OCI-LY7 (cell line): ENCODE results near the gene NDC80. TPM values are rescaled to one million over a fixed set of nuclear protein-coding genes. Genes with fewer than 3 reads are reported as not detected.

Experiments
- BruUV-seq: library from RNA; stranded (reverse); fragments of 400-500 nt; replicated peaks from 2 replicates; lab custom pipeline; 2021; lab: Mats Ljungman, UMichigan
- CTCF ChIA-PET: fragments of 300-600 bp; sonication (Branson Sonifier 250); formaldehyde crosslinking; loops from one replicate; lab custom pipeline; 2022; ENCODE audit warnings: antibody characterized with exemption; ENCODE audit not compliant: unreplicated experiment; lab: Charles Lee
- POLR2A ChIA-PET: fragments of 300-600 bp; sonication (Branson Sonifier 250); formaldehyde crosslinking; loops from one replicate; lab custom pipeline; 2022; ENCODE audit warnings: antibody characterized with exemption; lab: Charles Lee
- DNase-seq: peaks from one replicate; pipeline ENCODE4 v3.0.0-alpha.2; 2015; ENCODE audit warnings: low spot score
- H2AFZ ChIP-seq: fragments of 200-600 bp; sonication (generic), shearing (Covaris generic); 2 replicates; pipeline ENCODE4 v1.6.1; 2014; ENCODE audit warnings: mild to moderate bottlenecking, antibody characterized with exemption, low read length, moderate library complexity
- H3K27ac ChIP-seq: fragments of 200-600 bp; sonication (generic); 2 replicates; pipeline ENCODE4 v1.5.1; 2014; ENCODE audit warnings: mixed run types, low read depth, mild to moderate bottlenecking, moderate library complexity, low read length, inconsistent platforms; ENCODE audit not compliant: poor library complexity, severe bottlenecking
- H3K36me3 ChIP-seq: fragments of 200-600 bp; sonication (generic); 2 replicates; pipeline ENCODE4 v1.6.1; 2014; ENCODE audit warnings: mild to moderate bottlenecking, antibody characterized with exemption, low read length, moderate library complexity, mixed read lengths; ENCODE audit not compliant: insufficient read depth
- H3K4me1 ChIP-seq: fragments of 200-600 bp; sonication (generic); 2 replicates; pipeline ENCODE4 v1.5.1; 2014; ENCODE audit warnings: mild to moderate bottlenecking, low read length; ENCODE audit not compliant: insufficient read depth, poor library complexity, severe bottlenecking
- H3K4me2 ChIP-seq: fragments of 200-600 bp; sonication (generic); 2 replicates; pipeline ENCODE4 v1.6.1; 2014; ENCODE audit warnings: mild to moderate bottlenecking, low read length
- H3K4me3 ChIP-seq: fragments of 200-600 bp; sonication (generic); 2 replicates; pipeline ENCODE4 v1.5.1; 2014; ENCODE audit warnings: mild to moderate bottlenecking, low read depth, low read length; ENCODE audit not compliant: poor library complexity, severe bottlenecking
- H3K79me2 ChIP-seq: fragments of 200-600 bp; sonication (generic); 2 replicates; pipeline ENCODE4 v1.6.1; 2016; ENCODE audit warnings: low read depth, mild to moderate bottlenecking, low read length, moderate library complexity, mixed read lengths; ENCODE audit not compliant: insufficient read depth
- H3K9me2 ChIP-seq: fragments of 200-600 bp; sonication (generic); 2 replicates; pipeline ENCODE4 v1.6.1; 2016; ENCODE audit warnings: mild to moderate bottlenecking, low read length, mixed read lengths; ENCODE audit not compliant: insufficient read depth
- H3K9me3 ChIP-seq: fragments of 200-600 bp; sonication (generic); 2 replicates; pipeline ENCODE4 v1.6.1; 2014; ENCODE audit warnings: mild to moderate bottlenecking, mixed run types, low read length, mixed read lengths
- H4K20me1 ChIP-seq: fragments of 200-600 bp; sonication (generic); 2 replicates; pipeline ENCODE4 v1.6.1; 2014; ENCODE audit warnings: mild to moderate bottlenecking, antibody characterized with exemption, low read length, moderate library complexity, mixed read lengths; ENCODE audit not compliant: insufficient read depth
- EZH2phosphoT487 ChIP-seq: fragments of 200-600 bp; sonication (generic); IDR thresholded peaks from 2 replicates; pipeline ENCODE4 v1.6.1; 2018; ENCODE audit warnings: low read depth, borderline replicate concordance, mild to moderate bottlenecking, mixed run types, antibody characterized with exemption, low read length, moderate library complexity, mixed read lengths
- intact Hi-C: fragments of 100-400 bp; cut with micrococcal nuclease; formaldehyde crosslinking; loops from one replicate; pipeline ENCODE4 v1.10.0; 2022; ENCODE audit not compliant: unreplicated experiment
- total RNA-seq, 2 experiments: library from RNA; depleted of rRNA in 1 of 2; stranded (reverse); fragments of >200 nt in 1 of 2; shearing (Covaris generic) in 1 of 2; gene quantifications; 2 replicates each; pipeline ENCODE4 v1.2.3, GENCODE V29; 2014 to 2022
- TF ChIP-seq, protein P1 (sequence below): fragments of 200-600 bp; sonication (generic); conservative IDR thresholded peaks from 2 replicates; pipeline ENCODE4 v1.5.1; 2014; ENCODE audit warnings: mild to moderate bottlenecking, antibody characterized with exemption, low read length, moderate library complexity, mixed read lengths

NDC80 gene
- total RNA-seq, 2 experiments from 2014 or later: 91.1 to 105 TPM

GRCh38 chr18:2559249-2559648 lies 12.1 kb upstream of the NDC80 start:
- Histone ChIP-seq H2AFZ (no peak overlapping the region), H3K36me3 (peaks cover 36% of the 10 kb centered on the region), H4K20me1 (no peaks in the 10 kb centered on the region), H3K79me2 (0 out of 2 replicates have a peak, but pooled peaks cover 4% of the 10 kb centered on the region), H3K4me1 (no peaks in the 10 kb centered on the region), H3K27ac (no peak overlapping the region), H3K4me3 (no peak overlapping the region), H3K9me3 (no peaks in the 10 kb centered on the region), H3K9me2 (no peaks in the 10 kb centered on the region), H3K4me2 (no peak overlapping the region)
- no TSS peak for BruUV-seq
- no peak for DNase-seq
- TF ChIP-seq, protein P1, sequence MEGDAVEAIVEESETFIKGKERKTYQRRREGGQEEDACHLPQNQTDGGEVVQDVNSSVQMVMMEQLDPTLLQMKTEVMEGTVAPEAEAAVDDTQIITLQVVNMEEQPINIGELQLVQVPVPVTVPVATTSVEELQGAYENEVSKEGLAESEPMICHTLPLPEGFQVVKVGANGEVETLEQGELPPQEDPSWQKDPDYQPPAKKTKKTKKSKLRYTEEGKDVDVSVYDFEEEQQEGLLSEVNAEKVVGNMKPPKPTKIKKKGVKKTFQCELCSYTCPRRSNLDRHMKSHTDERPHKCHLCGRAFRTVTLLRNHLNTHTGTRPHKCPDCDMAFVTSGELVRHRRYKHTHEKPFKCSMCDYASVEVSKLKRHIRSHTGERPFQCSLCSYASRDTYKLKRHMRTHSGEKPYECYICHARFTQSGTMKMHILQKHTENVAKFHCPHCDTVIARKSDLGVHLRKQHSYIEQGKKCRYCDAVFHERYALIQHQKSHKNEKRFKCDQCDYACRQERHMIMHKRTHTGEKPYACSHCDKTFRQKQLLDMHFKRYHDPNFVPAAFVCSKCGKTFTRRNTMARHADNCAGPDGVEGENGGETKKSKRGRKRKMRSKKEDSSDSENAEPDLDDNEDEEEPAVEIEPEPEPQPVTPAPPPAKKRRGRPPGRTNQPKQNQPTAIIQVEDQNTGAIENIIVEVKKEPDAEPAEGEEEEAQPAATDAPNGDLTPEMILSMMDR: no peak
- no peak for TF ChIP-seq EZH2phosphoT487
- intact Hi-C loops: no loop called here
- ChIA-PET POLR2A (no interaction called here), CTCF (no interaction called here)

DNA sequence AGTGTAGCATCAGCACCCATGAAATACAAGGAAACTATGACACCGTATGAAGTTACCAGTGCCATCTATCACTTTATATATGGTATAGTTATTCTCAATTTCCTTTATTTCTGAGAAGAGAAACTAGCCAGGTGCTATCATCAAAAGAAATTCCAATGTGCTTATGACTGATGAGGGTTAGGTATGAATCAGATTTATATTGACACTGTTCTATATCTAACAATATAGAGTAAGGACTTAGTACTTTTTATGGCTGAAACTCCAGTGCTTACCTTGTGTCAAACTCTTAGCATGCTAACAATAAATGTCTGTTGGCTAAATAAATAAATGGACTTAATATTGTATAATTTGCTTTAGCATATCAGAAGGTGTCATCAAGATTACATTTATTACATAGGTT lies 7.0 kb upstream of the NDC80 start:
- peaks cover 3% of the 10 kb centered on the region for H3K4me1 ChIP-seq
- ChIA-PET CTCF (no interaction called here), POLR2A (no interaction called here)
- no peak overlapping the region for H2AFZ ChIP-seq
- H3K4me2 ChIP-seq: no peak overlapping the region
- H3K4me3 ChIP-seq: no peak overlapping the region
- H3K79me2 ChIP-seq: peaks cover 16% of the 10 kb centered on the region; the same call in 1 of the 2 replicates
- H4K20me1 ChIP-seq: no peaks in the 10 kb centered on the region
- H3K27ac ChIP-seq: no peak overlapping the region
- intact Hi-C loops: no loop called here
- no TSS peak for BruUV-seq
- TF ChIP-seq, protein P1: no peak
- no peak for TF ChIP-seq EZH2phosphoT487
- H3K36me3 ChIP-seq: peaks cover 68% of the 10 kb centered on the region
- H3K9me3 ChIP-seq: no peaks in the 10 kb centered on the region
- H3K9me2 ChIP-seq: no peaks in the 10 kb centered on the region
- DNase-seq: no peak

DNA sequence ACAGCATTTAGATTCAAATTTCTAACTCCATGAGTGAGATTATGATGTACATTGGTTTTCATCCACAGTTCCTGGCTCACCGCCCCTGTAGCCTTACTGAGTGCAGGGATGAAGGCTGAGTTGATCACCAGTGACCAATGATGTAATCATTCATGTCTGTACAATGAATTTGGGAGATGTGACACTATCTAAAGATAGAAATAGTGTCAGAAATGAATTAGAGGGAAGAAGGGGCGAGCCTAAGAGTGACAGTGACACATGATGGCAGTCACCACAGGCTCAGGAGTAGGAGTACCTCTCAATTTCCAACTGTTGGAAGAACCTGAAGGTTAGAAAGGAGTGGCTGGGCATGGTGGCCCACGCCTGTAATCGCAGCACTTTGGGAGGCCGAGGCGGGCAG lies 3.2 kb upstream of the NDC80 start:
- Histone ChIP-seq H3K27ac (no peak overlapping the region), H3K36me3 (peaks cover 55% of the 10 kb centered on the region), H2AFZ (no peak overlapping the region), H3K79me2 (peaks cover 42% of the 10 kb centered on the region), H3K4me3 (no peak overlapping the region), H3K4me2 (no peak overlapping the region), H3K9me3 (no peaks in the 10 kb centered on the region), H3K9me2 (no peaks in the 10 kb centered on the region), H4K20me1 (no peaks in the 10 kb centered on the region), H3K4me1 (peaks cover 13% of the 10 kb centered on the region)
- CTCF ChIA-PET: interaction anchor here (1.0 kb wide), 1 partner anchor 20 kb away, joined by 3 read pairs; no protein-coding TSS in a partner anchor
- no peak for TF ChIP-seq EZH2phosphoT487
- TF ChIP-seq, protein P1: no peak
- no peak for DNase-seq
- POLR2A ChIA-PET: no interaction called here
- intact Hi-C loops: no loop called here
- BruUV-seq: no TSS peak
